ENCODE data around the gene LRRC30. TPM values are rescaled to one million over a fixed set of nuclear protein-coding genes. Genes with fewer than 3 reads are reported as not detected.

LRRC30 gene
- total RNA-seq, 6 experiments from 2014 or later = not detected

GRCh38 chr18:7221424-7222155 is 9.3 kb upstream of the LRRC30 start:
- peak; percentile 57 to 76 (median 74) for TF ChIP-seq CTCF (IDR thresholded peaks at IDR 0.05)
- no peak for TF ChIP-seq POLR2A (IDR thresholded peaks at IDR 0.05)
- Histone ChIP-seq H3K27me3 (no peaks in the 10 kb centered on the region), H3K9me3 (no peaks in the 10 kb centered on the region), H3K36me3 (no peaks in the 10 kb centered on the region), H3K4me3 (no peak overlapping the region), H3K27ac (no peak overlapping the region), H3K4me1 (no peaks in the 10 kb centered on the region)
- intact Hi-C loops (cut with DNase I) = no loop called here
- DNase-seq (peak in 1 of 3 donors; percentile 52), ATAC-seq (peak; percentile 80 to 93 (median 91))
- WGBS (ENCODE audit: insufficient coverage, low coverage, low lambda C conversion rate, missing lambda C conversion rate) = 12% methylated on average over 3 of the region's 5 CpGs

- H3K27me3 ChIP-seq = no peaks in the 10 kb centered on the region
- H3K4me3 ChIP-seq = no peak overlapping the region
- H3K4me1 ChIP-seq = no peaks in the 10 kb centered on the region
- no peak overlapping the region for H3K27ac ChIP-seq
- H3K36me3 ChIP-seq = no peaks in the 10 kb centered on the region
- 51% methylated on average over 3 of the region's 3 CpGs for WGBS (ENCODE audit: insufficient coverage, low coverage, low lambda C conversion rate, missing lambda C conversion rate)
- TF ChIP-seq CTCF (IDR thresholded peaks at IDR 0.05) = no peak
- no peak for TF ChIP-seq POLR2A (IDR thresholded peaks at IDR 0.05)
- intact Hi-C loops (cut with DNase I) = no loop called here
- no peaks in the 10 kb centered on the region for H3K9me3 ChIP-seq
- ATAC-seq (no peak), DNase-seq (no peak)
Observed at GRCh38 chr18:7224198-7224597, 6.7 kb upstream of the LRRC30 start.

- Histone ChIP-seq H3K4me3 (no peak overlapping the region), H3K9me3 (no peaks in the 10 kb centered on the region), H3K4me1 (no peaks in the 10 kb centered on the region), H3K27ac (no peak overlapping the region), H3K36me3 (no peaks in the 10 kb centered on the region), H3K27me3 (no peaks in the 10 kb centered on the region)
- WGBS (ENCODE audit: insufficient coverage, low coverage, low lambda C conversion rate, missing lambda C conversion rate) = 57% methylated on average over 3 of the region's 3 CpGs
- intact Hi-C loops (cut with DNase I) = no loop called here
- no peak for TF ChIP-seq POLR2A (IDR thresholded peaks at IDR 0.05)
- TF ChIP-seq CTCF (IDR thresholded peaks at IDR 0.05) = no peak
- ATAC-seq (no peak), DNase-seq (no peak)
Observed at GRCh38 chr18:7232218-7232617, 1.3 kb downstream of the LRRC30 start.

GRCh38 chr18:7233134-7233810 is 2.4 kb downstream of the LRRC30 start:
- Histone ChIP-seq H3K27ac (no peak overlapping the region), H3K9me3 (no peaks in the 10 kb centered on the region), H3K4me1 (no peaks in the 10 kb centered on the region), H3K4me3 (no peak overlapping the region), H3K36me3 (no peaks in the 10 kb centered on the region), H3K27me3 (no peaks in the 10 kb centered on the region)
- intact Hi-C loops (cut with DNase I) = no loop called here
- WGBS (ENCODE audit: insufficient coverage, low coverage, low lambda C conversion rate, missing lambda C conversion rate) = 78% methylated on average over 6 of the region's 8 CpGs
- ATAC-seq (no peak), DNase-seq (no peak)
- TF ChIP-seq POLR2A (IDR thresholded peaks at IDR 0.05) (no peak), CTCF (IDR thresholded peaks at IDR 0.05) (no peak)

Measured in right lobe of liver (tissue), 6 donors.